Activated T-helper 1 cell treated with anti-CD3 and anti-CD28 coated beads, Interleukin-12 subunit alpha, Interleukin-12 subunit beta, Interleukin-2, Interleukin-4 antibody, amounts not matched to agents 30 ng/mL and 10 ng/mL and 1 ng/mL, durations not matched to agents 14 hours and 24 hours and 36 hours (primary cell): ENCODE results near the gene NSMCE1. TPM values are rescaled to one million over a fixed set of nuclear protein-coding genes. Genes with fewer than 3 reads are reported as not detected.

Experiments
- DNase-seq: peaks from one replicate; pipeline ENCODE4 v3.0.0; 2021; ENCODE audit warnings: low spot score
- H3K27ac Mint-ChIP-seq: one replicate; pipeline ENCODE4 v1.8.0; 2021; ENCODE audit warnings: mild to moderate bottlenecking, mixed read lengths
- H3K27me3 Mint-ChIP-seq: one replicate; pipeline ENCODE4 v1.8.0; 2022; ENCODE audit warnings: mild to moderate bottlenecking, moderate library complexity, mixed read lengths; ENCODE audit not compliant: insufficient read depth
- H3K36me3 Mint-ChIP-seq: one replicate; pipeline ENCODE4 v1.8.0; 2021; ENCODE audit warnings: low read depth, mixed read lengths
- H3K4me1 Mint-ChIP-seq: one replicate; pipeline ENCODE4 v1.8.0; 2021; ENCODE audit warnings: low read depth, mixed read lengths
- H3K4me3 Mint-ChIP-seq: one replicate; pipeline ENCODE4 v1.8.0; 2021; ENCODE audit warnings: mild to moderate bottlenecking, moderate library complexity, mixed read lengths
- H3K9me3 Mint-ChIP-seq: one replicate; pipeline ENCODE4 v1.8.0; 2021; ENCODE audit warnings: mixed read lengths
- intact Hi-C: fragments of 100-400 bp; cut with micrococcal nuclease; formaldehyde crosslinking; loops from one replicate; pipeline ENCODE4 v1.15.1; 2024
- total RNA-seq: library from RNA; stranded (reverse); gene quantifications from 2 replicates; pipeline ENCODE4 v1.2.3, GENCODE V29; 2022

Gene NSMCE1
- total RNA-seq, 1 donor from 2014 or later, result 134 TPM

DNA sequence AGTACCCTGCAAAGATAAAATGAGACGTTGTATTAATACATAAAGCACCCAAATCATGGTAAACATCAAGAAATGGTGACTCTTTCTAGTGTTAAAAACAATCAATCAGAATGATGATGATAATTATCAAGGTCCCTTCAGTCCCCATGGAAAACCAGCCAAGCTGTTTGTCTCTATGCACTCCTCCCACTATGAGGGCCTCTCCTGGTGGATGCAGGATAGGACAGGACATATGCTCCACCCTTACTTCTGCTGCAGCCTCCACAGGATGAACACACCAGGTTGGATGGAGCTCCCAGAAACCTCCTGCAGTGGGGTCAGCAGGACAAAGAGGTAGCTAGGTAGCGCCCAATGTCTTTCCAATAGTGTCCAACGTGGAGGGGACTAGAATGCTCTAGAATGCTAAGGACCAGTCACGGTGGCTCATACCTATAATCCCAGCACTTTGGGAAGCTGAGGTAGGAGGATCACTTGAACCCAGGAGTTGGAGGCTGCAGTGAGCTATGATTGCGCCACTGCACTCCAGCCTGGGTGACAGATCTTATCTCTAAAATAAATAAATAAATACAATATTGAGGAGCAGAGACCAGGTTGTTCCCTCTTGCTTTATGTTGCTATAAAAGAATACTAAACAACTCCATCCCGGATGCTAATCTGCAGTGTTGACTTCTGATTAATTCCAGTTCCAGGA, 75.1 kb downstream of the NSMCE1 start:
- no peak overlapping the region for H3K4me3 Mint-ChIP-seq
- H3K27me3 Mint-ChIP-seq, result no peaks in the 10 kb centered on the region
- intact Hi-C loops, result no loop called here
- no peak for DNase-seq
- H3K9me3 Mint-ChIP-seq, result peaks cover 7% of the 10 kb centered on the region
- H3K27ac Mint-ChIP-seq, result no peak overlapping the region
- peaks cover 32% of the 10 kb centered on the region for H3K4me1 Mint-ChIP-seq
- peaks cover 2% of the 10 kb centered on the region for H3K36me3 Mint-ChIP-seq

DNA sequence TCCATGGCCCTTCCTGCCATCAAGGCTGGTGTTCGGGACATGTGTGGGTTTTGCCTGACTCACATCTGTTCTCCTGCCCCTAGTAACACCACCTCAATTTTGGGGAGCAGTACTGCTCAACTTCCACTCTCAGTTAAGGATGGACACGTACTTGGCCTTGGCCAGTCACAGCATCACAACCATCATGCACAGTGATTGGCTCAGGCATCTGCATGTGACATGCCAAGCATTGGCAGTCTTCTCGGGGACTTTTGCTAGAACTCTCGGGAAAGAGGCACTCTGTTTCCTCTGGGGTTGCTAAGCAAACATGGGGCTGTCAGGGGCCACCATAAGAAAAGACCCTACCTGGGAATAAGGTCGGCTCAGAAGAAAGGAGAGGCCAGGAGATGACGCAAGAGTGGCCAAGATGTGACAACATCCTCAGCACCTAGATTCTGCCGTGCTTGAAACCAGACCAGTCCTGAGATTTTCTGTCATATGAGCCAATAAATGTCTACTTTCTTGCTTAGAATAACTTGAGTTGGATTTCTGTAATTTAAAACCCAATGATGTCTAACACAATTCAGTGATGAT, 77.1 kb downstream of the NSMCE1 start:
- intact Hi-C loops, result loop anchor here (1.0 kb wide), 1 partner anchor 8 kb away; no protein-coding TSS in a partner anchor
- no peaks in the 10 kb centered on the region for H3K27me3 Mint-ChIP-seq
- DNase-seq, result no peak
- H3K36me3 Mint-ChIP-seq, result peaks cover 2% of the 10 kb centered on the region
- H3K4me3 Mint-ChIP-seq, result no peak overlapping the region
- H3K27ac Mint-ChIP-seq, result no peak overlapping the region
- H3K4me1 Mint-ChIP-seq, result peaks cover 15% of the 10 kb centered on the region
- peaks cover 7% of the 10 kb centered on the region for H3K9me3 Mint-ChIP-seq

DNA sequence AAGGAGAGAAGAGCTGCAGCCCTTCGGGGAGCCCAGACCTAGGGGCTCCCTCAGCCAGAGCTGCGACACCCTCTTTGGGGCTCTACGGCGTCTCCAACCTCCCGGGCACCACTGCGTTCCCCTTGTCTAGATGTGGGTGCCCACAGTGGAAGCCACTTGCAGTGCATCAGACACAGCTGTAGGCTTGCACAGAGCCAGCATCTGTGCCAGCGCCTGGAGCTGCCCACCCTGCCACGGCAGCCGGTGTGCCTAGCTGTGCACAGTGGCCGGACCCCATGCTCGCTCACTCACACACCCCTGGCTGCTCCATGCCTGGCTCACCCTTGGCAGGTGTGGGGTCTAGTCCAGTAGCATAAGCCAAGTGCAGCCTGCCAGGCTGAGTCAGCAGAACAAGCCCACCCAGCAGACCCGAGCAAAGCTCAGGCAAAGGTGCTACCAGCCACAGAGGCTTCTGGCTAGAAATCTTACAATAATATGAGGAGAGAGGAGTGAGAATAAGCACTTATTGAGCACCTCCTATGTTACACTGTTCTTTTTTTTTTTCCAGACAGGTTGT, 78.2 kb downstream of the NSMCE1 start:
- Mint-ChIP-seq H3K9me3 (peaks cover 7% of the 10 kb centered on the region), H3K27ac (no peak overlapping the region), H3K4me1 (peaks cover 11% of the 10 kb centered on the region), H3K4me3 (no peak overlapping the region), H3K36me3 (peaks cover 2% of the 10 kb centered on the region), H3K27me3 (no peaks in the 10 kb centered on the region)
- DNase-seq, result no peak
- intact Hi-C loops, result no loop called here

DNA sequence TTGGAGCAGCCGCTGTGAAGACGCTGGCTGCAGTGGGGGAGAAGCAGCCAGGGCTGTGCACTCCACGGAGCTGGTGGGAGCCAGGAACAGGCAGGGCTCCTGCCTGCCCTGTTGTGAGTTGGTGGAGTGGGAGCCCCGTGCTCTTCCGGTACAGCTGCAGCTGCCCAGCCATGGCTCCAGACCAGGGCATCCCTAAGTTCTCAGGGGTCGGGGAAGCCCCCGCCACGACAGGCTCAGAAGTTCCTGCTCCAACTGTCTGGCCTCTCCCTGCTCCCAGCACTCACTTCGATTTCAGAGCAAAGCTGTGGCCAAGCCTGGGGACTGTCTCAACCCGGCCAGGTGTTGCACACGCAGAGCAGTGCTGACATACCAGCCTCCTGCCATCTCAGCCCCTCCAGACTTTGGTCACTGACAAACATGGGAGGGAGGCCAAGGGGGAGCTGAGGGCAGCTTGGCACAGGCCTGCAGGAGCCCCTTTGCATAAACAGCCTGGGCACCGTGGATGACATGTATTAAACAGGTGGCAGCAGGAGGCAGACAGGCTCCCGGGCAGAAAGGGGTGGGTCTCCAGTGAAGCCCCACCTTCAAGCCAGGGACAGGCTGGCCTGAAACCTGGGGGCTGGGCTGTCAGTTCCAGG, 79.1 kb downstream of the NSMCE1 start:
- DNase-seq, result no peak
- Mint-ChIP-seq H3K4me3 (no peak overlapping the region), H3K27me3 (no peaks in the 10 kb centered on the region), H3K36me3 (peaks cover 2% of the 10 kb centered on the region), H3K4me1 (peaks cover 7% of the 10 kb centered on the region), H3K9me3 (no peaks in the 10 kb centered on the region), H3K27ac (no peak overlapping the region)
- intact Hi-C loops, result no loop called here

DNA sequence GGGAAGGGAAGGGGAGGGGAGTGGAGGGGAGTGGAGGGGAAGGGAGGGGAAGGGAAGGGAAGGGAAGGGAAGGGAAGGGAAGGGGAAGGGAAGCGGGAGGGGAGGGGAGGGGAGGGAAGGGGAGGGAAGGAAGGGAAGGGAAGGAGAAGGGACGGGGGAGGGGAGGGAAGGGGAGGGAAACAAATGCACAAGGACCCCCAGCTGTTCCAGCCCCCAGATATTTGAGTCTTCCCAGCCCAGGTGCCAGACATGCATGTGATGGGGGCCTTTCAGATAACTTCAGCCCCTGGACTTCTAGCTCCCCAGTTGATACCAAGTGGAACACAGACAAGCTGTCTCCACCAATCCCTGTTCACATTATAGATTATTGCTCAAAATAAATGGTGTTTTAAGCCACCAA, 79.9 kb downstream of the NSMCE1 start:
- Mint-ChIP-seq H3K27ac (no peak overlapping the region), H3K9me3 (no peaks in the 10 kb centered on the region), H3K27me3 (no peaks in the 10 kb centered on the region), H3K36me3 (no peaks in the 10 kb centered on the region), H3K4me3 (no peak overlapping the region), H3K4me1 (peaks cover 7% of the 10 kb centered on the region)
- no peak for DNase-seq
- intact Hi-C loops, result no loop called here

DNA sequence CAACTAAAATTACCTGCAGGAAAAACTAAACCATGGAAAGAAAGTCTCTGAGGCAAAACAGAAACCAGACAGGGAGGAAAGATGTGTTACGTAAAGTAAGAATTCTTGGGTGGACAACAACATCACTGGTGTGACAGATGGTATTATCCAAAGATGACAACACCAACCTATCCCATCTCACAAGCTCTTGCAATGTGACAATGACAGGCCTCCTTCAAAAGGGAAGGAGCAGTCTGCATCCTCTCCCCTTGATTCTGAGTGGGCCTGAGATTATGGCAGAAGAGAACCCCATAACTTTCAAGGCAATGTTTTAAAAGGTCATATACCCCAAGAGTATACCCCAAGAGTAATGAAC, 82.8 kb downstream of the NSMCE1 start:
- H3K4me3 Mint-ChIP-seq, result no peak overlapping the region
- peaks cover 11% of the 10 kb centered on the region for H3K4me1 Mint-ChIP-seq
- H3K9me3 Mint-ChIP-seq, result peaks cover 5% of the 10 kb centered on the region
- H3K27me3 Mint-ChIP-seq, result peaks cover 11% of the 10 kb centered on the region
- no peaks in the 10 kb centered on the region for H3K36me3 Mint-ChIP-seq
- DNase-seq, result no peak
- intact Hi-C loops, result no loop called here
- no peak overlapping the region for H3K27ac Mint-ChIP-seq

DNA sequence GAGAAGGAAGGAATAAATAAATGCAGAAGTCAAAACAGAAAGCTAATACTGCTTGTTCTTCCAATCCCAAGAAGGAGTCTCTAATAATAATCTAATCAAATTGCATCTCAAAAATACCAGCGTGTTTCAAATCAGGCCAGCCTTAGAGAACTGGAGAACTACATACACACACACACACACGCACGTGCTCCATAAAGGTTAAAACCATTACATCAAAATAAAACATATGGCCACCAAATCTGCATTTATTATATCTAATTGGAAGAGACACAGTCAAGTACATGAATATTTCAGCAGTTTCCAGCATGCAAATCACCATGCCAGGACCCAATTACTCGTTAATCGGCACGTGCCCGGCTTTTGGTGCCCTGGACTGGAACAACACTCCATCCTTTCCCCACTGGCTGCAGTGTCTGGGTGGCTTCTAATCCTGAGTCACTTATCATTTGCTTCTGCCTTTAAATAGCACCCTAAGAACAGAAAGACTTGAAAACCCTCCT, 85.6 kb downstream of the NSMCE1 start:
- intact Hi-C loops, result no loop called here
- H3K27ac Mint-ChIP-seq, result no peak overlapping the region

DNA sequence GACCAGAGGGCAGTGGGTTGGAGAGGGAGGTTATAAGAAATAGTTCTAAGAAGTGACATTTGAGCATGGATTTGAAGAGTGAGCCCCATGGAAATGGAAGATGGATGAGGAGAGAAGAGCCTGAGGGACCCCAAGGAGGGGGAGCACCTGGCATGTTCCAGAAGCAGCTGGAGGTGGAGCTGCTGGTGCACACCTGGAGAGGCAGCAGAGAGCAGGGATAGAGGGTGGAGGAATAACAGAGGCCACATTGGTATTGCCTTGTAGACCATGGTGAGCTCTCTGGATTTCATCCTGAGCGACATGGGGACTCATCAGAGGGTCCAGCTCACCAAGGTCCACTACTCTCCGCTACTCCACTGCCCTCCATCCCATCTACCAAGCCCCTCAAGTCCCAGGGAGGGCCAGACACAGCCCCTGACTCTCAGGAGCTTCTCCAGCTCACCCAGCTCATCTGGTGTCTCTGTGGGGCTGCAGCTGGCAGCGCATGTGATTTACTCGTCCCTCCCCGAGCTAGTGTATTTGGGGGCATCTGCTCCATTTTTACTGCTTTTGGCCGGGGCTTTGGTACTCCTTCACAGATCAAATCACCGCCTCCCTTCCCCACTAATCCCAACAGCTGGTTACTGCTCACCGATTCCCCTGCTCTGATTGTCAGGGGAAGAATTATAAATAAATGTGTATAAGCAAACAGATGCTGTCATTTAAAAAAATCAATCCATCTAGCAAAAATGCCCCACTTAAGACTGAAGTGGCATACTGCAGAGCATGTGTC, 87.4 kb downstream of the NSMCE1 start:
- H3K4me1 Mint-ChIP-seq, result peaks cover 35% of the 10 kb centered on the region
- no peaks in the 10 kb centered on the region for H3K36me3 Mint-ChIP-seq
- peaks cover 5% of the 10 kb centered on the region for H3K9me3 Mint-ChIP-seq
- H3K27ac Mint-ChIP-seq, result no peak overlapping the region
- DNase-seq, result no peak
- intact Hi-C loops, result no loop called here
- no peak overlapping the region for H3K4me3 Mint-ChIP-seq
- peaks cover 11% of the 10 kb centered on the region for H3K27me3 Mint-ChIP-seq

More for the DNA sequence above, 85.6 kb downstream of the NSMCE1 start:
- H3K27me3 Mint-ChIP-seq, result peaks cover 11% of the 10 kb centered on the region
- no peak overlapping the region for H3K4me3 Mint-ChIP-seq
- H3K4me1 Mint-ChIP-seq, result peaks cover 26% of the 10 kb centered on the region
- peaks cover 5% of the 10 kb centered on the region for H3K9me3 Mint-ChIP-seq
- no peak for DNase-seq
- no peaks in the 10 kb centered on the region for H3K36me3 Mint-ChIP-seq

DNA sequence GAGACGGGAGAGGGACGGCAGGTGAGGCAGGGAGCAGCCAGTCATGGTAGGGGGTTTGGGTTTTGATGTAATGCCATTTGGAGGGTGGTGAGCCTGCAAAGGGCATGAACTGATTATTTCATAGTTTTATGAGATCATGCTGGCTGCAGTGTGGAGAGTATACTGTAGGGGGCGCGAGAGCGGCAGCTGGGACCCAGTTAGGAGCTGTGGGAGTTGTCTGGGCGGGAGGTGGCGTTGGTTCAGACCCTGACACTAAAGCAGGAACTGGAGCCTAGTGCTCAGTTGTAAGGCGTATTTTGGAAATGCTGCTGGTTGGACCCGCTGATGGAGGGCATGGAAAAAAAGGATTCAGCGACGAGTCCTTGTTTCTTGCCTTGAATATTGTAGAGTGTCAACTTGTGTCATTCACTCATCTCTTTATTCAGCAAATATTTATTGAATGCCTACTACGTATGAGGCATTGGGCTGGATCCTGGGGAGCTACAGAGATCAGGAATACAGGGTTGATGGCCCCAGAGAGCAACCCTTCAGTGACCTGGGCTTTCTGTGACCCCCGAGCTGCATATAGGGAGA, 89.0 kb downstream of the NSMCE1 start:
- peaks cover 32% of the 10 kb centered on the region for H3K4me1 Mint-ChIP-seq
- no peak overlapping the region for H3K27ac Mint-ChIP-seq
- peaks cover 11% of the 10 kb centered on the region for H3K27me3 Mint-ChIP-seq
- H3K36me3 Mint-ChIP-seq, result no peaks in the 10 kb centered on the region
- peak; percentile 78 for DNase-seq
- H3K4me3 Mint-ChIP-seq, result no peak overlapping the region
- intact Hi-C loops, result loop anchor here (1.0 to 2.0 kb wide), 6 partner anchors 20 to 278 kb away; partner anchors contain the start of gene KDM8
- peaks cover 5% of the 10 kb centered on the region for H3K9me3 Mint-ChIP-seq

DNA sequence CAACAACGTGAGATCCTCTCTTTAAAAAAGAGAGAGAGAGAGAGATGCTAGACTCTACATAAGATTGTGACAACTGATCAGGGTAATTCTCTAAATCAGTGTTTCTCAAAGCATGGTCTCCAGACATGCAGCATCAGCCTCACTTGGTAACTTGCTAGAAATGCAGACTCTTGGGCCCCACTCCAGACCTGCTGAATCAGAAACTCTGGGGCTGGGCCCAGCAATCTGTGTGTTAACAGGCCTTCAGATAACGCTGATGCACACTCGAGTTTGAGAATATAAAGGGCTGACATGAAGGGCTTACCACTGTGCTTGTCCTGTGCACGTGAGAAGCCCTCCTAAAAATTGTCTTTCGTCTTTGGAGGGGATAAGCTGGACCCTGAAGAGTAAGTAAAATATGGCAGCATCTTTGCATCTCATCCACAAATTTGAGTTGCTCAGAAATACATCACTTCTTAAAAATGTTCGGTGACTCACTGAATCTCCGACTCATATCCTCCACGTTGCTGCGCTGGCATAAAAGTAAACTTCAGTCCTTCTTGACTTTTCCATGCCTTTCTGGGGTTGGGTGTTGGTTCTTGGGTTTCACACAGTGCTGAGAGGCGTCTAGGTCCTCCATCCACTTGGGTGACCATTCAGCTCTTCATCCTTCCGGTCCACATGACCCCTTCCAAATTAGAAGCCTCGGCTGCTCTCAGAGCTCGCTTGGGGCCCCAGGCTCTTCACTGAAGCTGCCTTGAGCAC, 91.4 kb downstream of the NSMCE1 start:
- Mint-ChIP-seq H3K36me3 (no peaks in the 10 kb centered on the region), H3K27me3 (peaks cover 8% of the 10 kb centered on the region), H3K27ac (peak overlapping the region; percentile 68), H3K4me1 (peaks cover 52% of the 10 kb centered on the region), H3K4me3 (no peak overlapping the region), H3K9me3 (peaks cover 5% of the 10 kb centered on the region)
- intact Hi-C loops, result no loop called here
- DNase-seq, result no peak

DNA sequence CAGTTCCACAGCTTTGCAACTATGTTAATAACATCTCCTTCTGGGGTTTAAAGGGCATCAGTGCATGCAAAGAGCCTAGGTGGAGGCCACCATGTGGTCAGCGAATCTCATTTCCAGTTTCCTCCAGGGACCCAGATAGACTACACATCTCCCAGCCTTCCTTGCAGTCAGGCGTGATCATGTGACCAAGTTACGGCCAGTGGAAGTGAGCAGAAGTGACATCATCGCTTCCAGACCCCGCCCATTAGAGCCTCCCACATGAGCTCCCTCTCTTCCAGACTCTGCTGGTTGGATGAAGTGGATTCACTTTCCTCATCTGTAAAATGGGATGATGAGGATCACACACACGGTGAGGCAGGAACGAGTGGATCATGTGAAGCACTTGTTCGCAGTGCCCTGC, 92.7 kb downstream of the NSMCE1 start:
- Mint-ChIP-seq H3K27me3 (peaks cover 1% of the 10 kb centered on the region), H3K27ac (no peak overlapping the region), H3K4me1 (peaks cover 59% of the 10 kb centered on the region), H3K36me3 (peaks cover 6% of the 10 kb centered on the region), H3K4me3 (no peak overlapping the region), H3K9me3 (peaks cover 14% of the 10 kb centered on the region)
- no peak for DNase-seq
- intact Hi-C loops, result no loop called here
